Measurements from ENCODE around the gene DMWD. TPM values are rescaled to one million over a fixed set of nuclear protein-coding genes. Genes with fewer than 3 reads are reported as not detected.

Gene DMWD
- total RNA-seq, 1 experiment from 2014 or later: 34.9 TPM

DNA sequence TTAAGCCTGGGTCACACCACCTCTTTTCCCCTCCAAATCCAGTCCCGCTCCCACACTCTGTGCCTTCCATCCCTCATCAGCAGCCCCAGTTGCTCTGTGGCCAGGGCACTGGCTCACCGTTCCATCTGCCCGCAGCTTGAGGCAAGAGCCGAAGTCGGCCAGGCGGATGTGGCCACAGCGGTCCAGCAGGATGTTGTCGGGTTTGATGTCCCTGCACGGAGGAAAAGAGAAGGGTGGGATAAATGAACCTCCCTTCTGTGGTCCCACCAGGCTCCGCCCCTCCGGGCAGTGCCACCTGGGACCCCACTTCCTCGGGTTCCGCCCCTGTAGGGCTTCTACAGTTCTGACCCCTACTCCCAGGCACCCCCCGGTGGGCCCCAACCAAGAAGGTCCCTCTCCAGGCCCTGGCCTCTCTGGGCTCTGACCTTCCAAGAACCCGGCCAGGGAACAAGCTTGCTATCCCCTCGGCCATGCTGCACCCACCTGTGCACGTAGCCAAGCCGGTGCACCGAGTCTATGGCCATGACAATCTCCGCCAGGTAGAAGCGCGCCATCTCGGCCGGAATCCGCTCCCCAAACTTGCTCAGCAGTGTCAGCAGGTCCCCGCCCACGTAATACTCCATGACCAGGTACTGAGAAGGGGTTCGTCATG is 14.5 kb downstream of the DMWD start:
- Histone ChIP-seq H3K36me3 (ENCODE audit: low read depth, low read length) (no peaks in the 10 kb centered on the region), H3F3A (ENCODE audit: low read length, unreplicated experiment) (no peaks in the 10 kb centered on the region), H3K4me3 (ENCODE audit: low read length) (no peak overlapping the region), H3K27ac (ENCODE audit: low read length) (no peak overlapping the region), H3K9me2 (replicated peaks; ENCODE audit: low read length) (no peaks in the 10 kb centered on the region), H2AFZ (ENCODE audit: low read length) (no peak overlapping the region), H3K4me2 (ENCODE audit: low read length) (no peak overlapping the region), H3K79me2 (ENCODE audit: low read length) (no peaks in the 10 kb centered on the region), H3K4me1 (ENCODE audit: insufficient read depth, low read length) (peaks cover 41% of the 10 kb centered on the region), H3K27me3 (ENCODE audit: low read length) (no peaks in the 10 kb centered on the region), H4K20me1 (ENCODE audit: low read length) (no peaks in the 10 kb centered on the region), H3K9ac (ENCODE audit: low read length) (no peak overlapping the region), H3K9me3 (ENCODE audit: low read length) (no peaks in the 10 kb centered on the region)
- TF ChIP-seq, protein P1, sequence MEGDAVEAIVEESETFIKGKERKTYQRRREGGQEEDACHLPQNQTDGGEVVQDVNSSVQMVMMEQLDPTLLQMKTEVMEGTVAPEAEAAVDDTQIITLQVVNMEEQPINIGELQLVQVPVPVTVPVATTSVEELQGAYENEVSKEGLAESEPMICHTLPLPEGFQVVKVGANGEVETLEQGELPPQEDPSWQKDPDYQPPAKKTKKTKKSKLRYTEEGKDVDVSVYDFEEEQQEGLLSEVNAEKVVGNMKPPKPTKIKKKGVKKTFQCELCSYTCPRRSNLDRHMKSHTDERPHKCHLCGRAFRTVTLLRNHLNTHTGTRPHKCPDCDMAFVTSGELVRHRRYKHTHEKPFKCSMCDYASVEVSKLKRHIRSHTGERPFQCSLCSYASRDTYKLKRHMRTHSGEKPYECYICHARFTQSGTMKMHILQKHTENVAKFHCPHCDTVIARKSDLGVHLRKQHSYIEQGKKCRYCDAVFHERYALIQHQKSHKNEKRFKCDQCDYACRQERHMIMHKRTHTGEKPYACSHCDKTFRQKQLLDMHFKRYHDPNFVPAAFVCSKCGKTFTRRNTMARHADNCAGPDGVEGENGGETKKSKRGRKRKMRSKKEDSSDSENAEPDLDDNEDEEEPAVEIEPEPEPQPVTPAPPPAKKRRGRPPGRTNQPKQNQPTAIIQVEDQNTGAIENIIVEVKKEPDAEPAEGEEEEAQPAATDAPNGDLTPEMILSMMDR (conservative IDR thresholded peaks at IDR 0.05; ENCODE audit: low read depth, low read length): no peak
- TF ChIP-seq EZH2 (IDR thresholded peaks at IDR 0.05; ENCODE audit: low read length, unreplicated experiment): no peak
- TF ChIP-seq EZH2phosphoT487 (IDR thresholded peaks at IDR 0.05; ENCODE audit: borderline replicate concordance, low read length): no peak
- CTCF ChIA-PET: interaction anchor here (1.5 kb wide), 1 partner anchor 8 kb away, joined by 19 read pairs; the partner anchor contains the start of gene SIX5
- ATAC-seq (no peak), DNase-seq (no peak)
- BruUV-seq (replicated peaks): no TSS peak
- POLR2A ChIA-PET (ENCODE audit: unreplicated experiment): no interaction called here
- intact Hi-C loops (cut with micrococcal nuclease): no loop called here

DNA sequence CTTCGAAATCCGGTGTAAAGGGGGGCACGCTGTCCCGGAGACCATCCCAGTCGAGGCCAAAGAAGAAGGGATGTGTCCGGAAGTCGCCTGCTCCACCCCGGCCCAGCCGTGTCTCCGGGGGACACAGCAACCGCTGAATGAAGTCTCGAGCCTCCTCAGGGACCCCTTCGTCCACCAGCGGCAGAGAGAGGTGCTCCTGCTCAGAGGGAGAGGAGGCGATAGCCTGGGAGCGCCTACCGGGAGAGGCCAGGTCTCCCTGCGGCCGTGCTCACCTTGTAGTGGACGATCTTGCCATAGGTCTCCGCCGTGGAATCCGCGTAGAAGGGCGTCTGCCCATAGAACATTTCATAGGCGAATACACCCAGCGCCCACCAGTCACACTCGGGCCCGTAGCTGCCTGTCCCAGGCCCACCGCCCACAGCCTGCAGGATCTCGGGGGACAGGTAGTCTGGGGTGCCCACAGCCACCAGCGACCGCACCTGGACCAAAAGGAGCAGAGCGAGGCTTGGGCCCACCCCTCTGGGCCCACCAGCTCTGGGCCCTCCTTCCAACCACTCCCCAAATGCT is 15.2 kb downstream of the DMWD start:
- Histone ChIP-seq H3K36me3 (ENCODE audit: low read depth, low read length) (no peaks in the 10 kb centered on the region), H3K4me3 (ENCODE audit: low read length) (no peak overlapping the region), H3K27me3 (ENCODE audit: low read length) (no peaks in the 10 kb centered on the region), H3K9ac (ENCODE audit: low read length) (no peak overlapping the region), H3K9me2 (replicated peaks; ENCODE audit: low read length) (no peaks in the 10 kb centered on the region), H3K9me3 (ENCODE audit: low read length) (no peaks in the 10 kb centered on the region), H3K79me2 (ENCODE audit: low read length) (no peaks in the 10 kb centered on the region), H3F3A (ENCODE audit: low read length, unreplicated experiment) (no peaks in the 10 kb centered on the region), H4K20me1 (ENCODE audit: low read length) (no peaks in the 10 kb centered on the region), H2AFZ (ENCODE audit: low read length) (no peak overlapping the region), H3K4me1 (ENCODE audit: insufficient read depth, low read length) (peaks cover 36% of the 10 kb centered on the region), H3K4me2 (ENCODE audit: low read length) (no peak overlapping the region), H3K27ac (ENCODE audit: low read length) (no peak overlapping the region)
- ChIA-PET CTCF (no interaction called here), POLR2A (ENCODE audit: unreplicated experiment) (no interaction called here)
- ATAC-seq (no peak), DNase-seq (no peak)
- TF ChIP-seq EZH2 (IDR thresholded peaks at IDR 0.05; ENCODE audit: low read length, unreplicated experiment) (no peak), EZH2phosphoT487 (IDR thresholded peaks at IDR 0.05; ENCODE audit: borderline replicate concordance, low read length) (no peak)
- TF ChIP-seq, protein P1 (conservative IDR thresholded peaks at IDR 0.05; ENCODE audit: low read depth, low read length): no peak
- TSS peak; percentile 3 for BruUV-seq (replicated peaks)
- intact Hi-C loops (cut with micrococcal nuclease): no loop called here

DNA sequence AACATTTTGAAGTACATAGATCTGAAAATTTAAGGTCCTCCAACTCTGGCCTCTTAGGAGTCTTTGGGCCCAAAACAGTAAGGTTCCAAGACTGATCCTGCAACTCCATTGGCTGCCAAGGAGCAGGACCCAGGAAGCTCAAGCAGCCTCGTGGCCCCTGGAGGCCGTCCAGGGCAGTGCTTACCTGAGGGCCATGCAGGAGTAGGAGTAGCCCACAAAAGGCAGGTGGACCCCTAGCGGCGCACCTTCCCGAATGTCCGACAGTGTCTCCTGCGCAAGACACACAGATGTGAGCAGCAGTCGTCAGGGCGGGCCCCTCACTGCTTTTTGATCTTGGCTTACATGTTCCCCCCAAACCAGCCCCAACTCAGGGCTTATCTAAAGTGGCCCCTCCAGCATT is 17.9 kb downstream of the DMWD start:
- Histone ChIP-seq H3K36me3 (ENCODE audit: low read depth, low read length) (no peaks in the 10 kb centered on the region), H2AFZ (ENCODE audit: low read length) (no peak overlapping the region), H3K9me3 (ENCODE audit: low read length) (no peaks in the 10 kb centered on the region), H3F3A (ENCODE audit: low read length, unreplicated experiment) (no peaks in the 10 kb centered on the region), H3K27ac (ENCODE audit: low read length) (no peak overlapping the region), H3K4me2 (ENCODE audit: low read length) (no peak overlapping the region), H3K4me1 (ENCODE audit: insufficient read depth, low read length) (peaks cover 27% of the 10 kb centered on the region), H3K27me3 (ENCODE audit: low read length) (no peaks in the 10 kb centered on the region), H3K9ac (ENCODE audit: low read length) (no peak overlapping the region), H3K9me2 (replicated peaks; ENCODE audit: low read length) (no peaks in the 10 kb centered on the region), H3K79me2 (ENCODE audit: low read length) (no peaks in the 10 kb centered on the region), H3K4me3 (ENCODE audit: low read length) (no peak overlapping the region), H4K20me1 (ENCODE audit: low read length) (no peaks in the 10 kb centered on the region)
- intact Hi-C loops (cut with micrococcal nuclease): no loop called here
- ATAC-seq (no peak), DNase-seq (no peak)
- no TSS peak for BruUV-seq (replicated peaks)
- POLR2A ChIA-PET (ENCODE audit: unreplicated experiment): no interaction called here
- TF ChIP-seq EZH2 (IDR thresholded peaks at IDR 0.05; ENCODE audit: low read length, unreplicated experiment): no peak
- TF ChIP-seq, protein P1 (conservative IDR thresholded peaks at IDR 0.05; ENCODE audit: low read depth, low read length): no peak
- no peak for TF ChIP-seq EZH2phosphoT487 (IDR thresholded peaks at IDR 0.05; ENCODE audit: borderline replicate concordance, low read length)
- CTCF ChIA-PET: no interaction called here
